Endothelial cell of umbilical vein (primary cell): Measurements from ENCODE around the gene UBE2H.

Source experiments
- EZH2 ChIP-seq: IDR thresholded peaks from 2 replicates; pipeline ENCODE4 v1.6.1; 2012; ENCODE audit warnings: borderline replicate concordance, low read depth, mild to moderate bottlenecking, moderate library complexity, low read length, inconsistent platforms; ENCODE audit not compliant: severe bottlenecking
- GATA2 ChIP-seq: IDR thresholded peaks from 2 replicates; pipeline ENCODE4 v1.7.0; 2011; ENCODE audit warnings: low read depth, mild to moderate bottlenecking, moderate library complexity, mixed read lengths, low read length; ENCODE audit not compliant: insufficient read length, insufficient read depth

- TF ChIP-seq EZH2 (no peak), GATA2 (no peak)
Measured at GRCh38 chr7:129790136-129790535, 162.6 kb downstream of the UBE2H start.
